ENCODE data around the gene SIM1.

The SIM1 gene

GRCh38 chr6:100344761-100345160, 120.0 kb downstream of the SIM1 start:
- DNase-seq (ENCODE audit: low spot score), result no peak
- in situ Hi-C loops (cut with MboI; ENCODE audit: low sequenced_read_pairs, unreplicated experiment), result no loop called here
- TF ChIP-seq CTCF (IDR thresholded peaks at IDR 0.05; ENCODE audit: borderline replicate concordance, control extremely low read depth, extremely low read depth, insufficient read depth, missing control alignments), result no peak

GRCh38 chr6:100344321-100344720, 120.4 kb downstream of the SIM1 start:
- in situ Hi-C loops (cut with MboI; ENCODE audit: low sequenced_read_pairs, unreplicated experiment), result no loop called here
- no peak for TF ChIP-seq CTCF (IDR thresholded peaks at IDR 0.05; ENCODE audit: borderline replicate concordance, control extremely low read depth, extremely low read depth, insufficient read depth, missing control alignments)
- no peak for DNase-seq (ENCODE audit: low spot score)

GRCh38 chr6:100343316-100344077, 121.2 kb downstream of the SIM1 start:
- no peak for TF ChIP-seq CTCF (IDR thresholded peaks at IDR 0.05; ENCODE audit: borderline replicate concordance, control extremely low read depth, extremely low read depth, insufficient read depth, missing control alignments)
- no peak for DNase-seq (ENCODE audit: low spot score)
- in situ Hi-C loops (cut with MboI; ENCODE audit: low sequenced_read_pairs, unreplicated experiment), result no loop called here

GRCh38 chr6:100342830-100343229, 121.9 kb downstream of the SIM1 start:
- TF ChIP-seq CTCF (IDR thresholded peaks at IDR 0.05; ENCODE audit: borderline replicate concordance, control extremely low read depth, extremely low read depth, insufficient read depth, missing control alignments), result no peak
- DNase-seq (ENCODE audit: low spot score), result no peak
- in situ Hi-C loops (cut with MboI; ENCODE audit: low sequenced_read_pairs, unreplicated experiment), result no loop called here

GRCh38 chr6:100339574-100340255, 125.0 kb downstream of the SIM1 start:
- TF ChIP-seq CTCF (IDR thresholded peaks at IDR 0.05; ENCODE audit: borderline replicate concordance, control extremely low read depth, extremely low read depth, insufficient read depth, missing control alignments), result no peak
- DNase-seq (ENCODE audit: low spot score), result no peak
- in situ Hi-C loops (cut with MboI; ENCODE audit: low sequenced_read_pairs, unreplicated experiment), result no loop called here

- no peak for TF ChIP-seq CTCF (IDR thresholded peaks at IDR 0.05; ENCODE audit: borderline replicate concordance, control extremely low read depth, extremely low read depth, insufficient read depth, missing control alignments)
- in situ Hi-C loops (cut with MboI; ENCODE audit: low sequenced_read_pairs, unreplicated experiment), result no loop called here
- DNase-seq (ENCODE audit: low spot score), result no peak
These were observed 126.6 kb downstream of the SIM1 start for GRCh38 chr6:100338090-100338489.

Measured in GM13976 (cell line).